ENCODE measurements around the gene MYO18A.
A peak's percentile ranks its signal among the peaks of the same experiment; 100 is the strongest.
"Not testable (repeated sequence)": the region's sequence is repeated elsewhere in the genome, so short reads cannot be mapped to it uniquely, and the experiment has no call there.

MYO18A gene, protein sequence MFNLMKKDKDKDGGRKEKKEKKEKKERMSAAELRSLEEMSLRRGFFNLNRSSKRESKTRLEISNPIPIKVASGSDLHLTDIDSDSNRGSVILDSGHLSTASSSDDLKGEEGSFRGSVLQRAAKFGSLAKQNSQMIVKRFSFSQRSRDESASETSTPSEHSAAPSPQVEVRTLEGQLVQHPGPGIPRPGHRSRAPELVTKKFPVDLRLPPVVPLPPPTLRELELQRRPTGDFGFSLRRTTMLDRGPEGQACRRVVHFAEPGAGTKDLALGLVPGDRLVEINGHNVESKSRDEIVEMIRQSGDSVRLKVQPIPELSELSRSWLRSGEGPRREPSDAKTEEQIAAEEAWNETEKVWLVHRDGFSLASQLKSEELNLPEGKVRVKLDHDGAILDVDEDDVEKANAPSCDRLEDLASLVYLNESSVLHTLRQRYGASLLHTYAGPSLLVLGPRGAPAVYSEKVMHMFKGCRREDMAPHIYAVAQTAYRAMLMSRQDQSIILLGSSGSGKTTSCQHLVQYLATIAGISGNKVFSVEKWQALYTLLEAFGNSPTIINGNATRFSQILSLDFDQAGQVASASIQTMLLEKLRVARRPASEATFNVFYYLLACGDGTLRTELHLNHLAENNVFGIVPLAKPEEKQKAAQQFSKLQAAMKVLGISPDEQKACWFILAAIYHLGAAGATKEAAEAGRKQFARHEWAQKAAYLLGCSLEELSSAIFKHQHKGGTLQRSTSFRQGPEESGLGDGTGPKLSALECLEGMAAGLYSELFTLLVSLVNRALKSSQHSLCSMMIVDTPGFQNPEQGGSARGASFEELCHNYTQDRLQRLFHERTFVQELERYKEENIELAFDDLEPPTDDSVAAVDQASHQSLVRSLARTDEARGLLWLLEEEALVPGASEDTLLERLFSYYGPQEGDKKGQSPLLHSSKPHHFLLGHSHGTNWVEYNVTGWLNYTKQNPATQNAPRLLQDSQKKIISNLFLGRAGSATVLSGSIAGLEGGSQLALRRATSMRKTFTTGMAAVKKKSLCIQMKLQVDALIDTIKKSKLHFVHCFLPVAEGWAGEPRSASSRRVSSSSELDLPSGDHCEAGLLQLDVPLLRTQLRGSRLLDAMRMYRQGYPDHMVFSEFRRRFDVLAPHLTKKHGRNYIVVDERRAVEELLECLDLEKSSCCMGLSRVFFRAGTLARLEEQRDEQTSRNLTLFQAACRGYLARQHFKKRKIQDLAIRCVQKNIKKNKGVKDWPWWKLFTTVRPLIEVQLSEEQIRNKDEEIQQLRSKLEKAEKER (N-terminal part only)

DNA sequence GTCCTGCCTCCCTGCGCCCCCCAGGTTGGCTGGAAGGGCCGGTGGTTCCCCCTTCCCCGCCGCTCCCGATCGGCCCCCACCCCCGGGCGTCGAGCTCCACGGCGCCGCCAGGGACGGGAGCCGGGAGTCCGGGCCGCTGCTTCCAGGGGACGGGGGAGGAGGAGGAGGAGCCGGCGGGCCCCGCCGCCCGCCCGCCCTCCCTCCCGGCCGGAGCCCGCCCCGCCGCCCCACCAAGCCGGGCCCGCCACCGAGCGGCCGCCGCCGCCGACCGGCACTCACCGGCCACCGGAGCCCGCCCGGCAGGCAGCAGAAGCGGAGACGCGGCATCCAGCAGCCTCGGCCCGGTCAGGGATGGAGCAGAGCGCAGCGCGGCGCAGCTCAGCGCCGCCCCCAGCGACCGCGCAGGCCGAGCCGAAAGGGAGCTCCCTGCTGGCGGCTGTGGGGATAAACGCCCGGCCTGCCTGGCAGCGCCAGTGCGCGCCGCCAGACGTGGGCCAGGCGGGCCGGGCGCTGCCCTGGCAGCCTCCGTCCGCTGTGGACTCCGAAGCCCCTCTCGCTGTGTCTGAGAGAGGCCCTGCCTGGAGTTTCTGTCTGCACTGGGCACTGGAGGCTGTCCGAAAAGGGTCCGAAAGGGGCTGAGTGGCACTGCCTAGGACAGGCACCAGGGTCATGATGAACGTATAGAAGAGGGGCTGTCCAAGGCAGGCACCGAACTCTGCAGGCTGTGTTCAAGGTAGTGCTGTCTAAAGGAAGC lies at the start of gene MYO18A:
TSS of gene MYO18A (minus strand) at position 365 of the 754 bp plus-strand sequence. CDS start 13,458 bp downstream, outside the sequence.
- peak; percentile 87 for DNase-seq (ENCODE audit: low spot score)

DNA sequence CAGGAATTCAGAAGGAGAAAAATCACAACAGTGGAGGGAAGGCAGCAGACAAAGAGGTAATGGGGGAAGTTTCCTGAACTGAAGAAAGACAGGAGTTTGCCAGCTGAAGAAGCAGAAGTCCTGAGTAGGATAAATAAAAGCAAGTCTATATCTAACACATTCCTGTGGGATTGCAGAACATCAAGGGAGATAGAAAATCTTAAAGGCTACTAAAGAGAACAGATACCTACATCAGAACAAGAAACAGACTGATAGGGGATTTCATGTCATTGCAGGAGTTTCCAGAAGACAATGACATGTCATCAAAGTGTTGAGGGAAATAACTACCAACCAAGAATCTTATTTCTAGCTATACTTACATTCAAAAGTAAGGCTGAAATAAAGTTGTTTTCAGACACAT lies 45.2 kb upstream of the MYO18A start:
- DNase-seq (ENCODE audit: low spot score), result no peak

DNA sequence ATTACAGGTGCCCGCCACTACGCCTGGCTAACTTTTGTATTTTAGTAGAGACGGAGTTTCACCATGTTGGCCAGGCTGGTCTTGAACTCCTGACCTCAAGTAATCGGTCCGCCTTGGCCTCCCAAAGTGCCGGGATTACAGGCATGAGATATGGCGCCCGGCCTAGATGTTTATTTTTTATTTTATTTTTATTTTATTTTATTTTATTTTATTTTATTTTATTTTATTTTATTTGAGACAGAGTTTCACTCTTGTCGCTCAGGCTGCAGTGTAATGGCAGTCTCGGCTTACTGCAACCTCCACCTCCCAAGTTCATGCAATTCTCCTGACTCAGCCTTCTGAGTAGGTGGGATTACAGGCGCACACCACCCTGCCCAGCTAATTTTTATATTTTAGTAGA lies 41.1 kb upstream of the MYO18A start:
- DNase-seq (ENCODE audit: low spot score), result not testable (repeated sequence)

DNA sequence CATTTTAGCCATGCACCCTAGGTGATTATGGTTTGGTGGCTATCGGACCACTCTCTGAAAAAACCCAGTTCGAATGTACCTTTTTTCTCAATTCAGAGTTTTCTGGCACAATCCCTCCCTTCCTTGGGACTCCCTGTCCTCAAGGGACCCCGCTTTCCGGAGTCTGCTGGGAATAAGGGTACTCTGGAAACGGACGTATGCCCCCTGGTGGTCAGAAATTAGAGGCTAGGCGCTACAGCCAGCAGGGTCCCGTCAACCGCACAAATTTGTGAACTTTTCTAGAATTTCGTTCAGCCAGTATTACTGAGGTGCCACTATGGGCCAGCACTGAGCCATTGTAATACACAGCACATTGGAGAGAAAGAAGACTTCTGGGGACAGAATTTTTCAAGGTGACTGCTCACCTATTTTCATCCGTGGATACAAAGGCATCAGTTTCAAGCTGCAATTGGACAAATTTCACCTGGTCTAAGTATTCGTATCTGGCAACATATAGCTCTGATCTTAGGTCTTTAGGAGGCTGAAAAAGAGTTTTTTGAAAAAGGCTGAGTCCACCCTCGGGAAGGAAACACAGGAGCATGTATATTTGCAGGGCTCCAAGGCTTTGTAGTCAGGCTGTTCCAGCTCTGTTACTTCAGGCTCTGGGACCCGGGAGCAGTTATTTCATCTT lies 39.3 kb upstream of the MYO18A start:
- DNase-seq (ENCODE audit: low spot score), result peak; percentile 81

DNA sequence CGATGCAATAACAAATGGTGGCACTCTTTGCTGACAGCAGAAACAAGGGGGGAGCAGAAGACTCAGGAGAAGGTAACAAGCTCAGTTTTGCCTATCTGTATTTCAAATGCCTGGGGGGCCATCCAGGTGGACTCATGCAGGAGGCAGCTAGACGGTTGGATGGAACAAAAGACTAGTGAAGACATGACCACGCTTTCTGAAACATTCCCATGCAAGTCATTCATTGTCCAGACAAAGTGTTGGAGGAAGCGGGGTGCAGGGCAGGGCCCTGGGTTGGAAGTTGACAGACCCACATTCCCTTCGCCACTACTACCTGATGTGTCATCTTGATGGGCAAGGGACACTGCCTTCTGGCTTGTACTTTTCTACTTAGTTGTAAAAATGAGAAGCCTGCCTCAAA lies 36.7 kb upstream of the MYO18A start:
- no peak for DNase-seq (ENCODE audit: low spot score)

DNA sequence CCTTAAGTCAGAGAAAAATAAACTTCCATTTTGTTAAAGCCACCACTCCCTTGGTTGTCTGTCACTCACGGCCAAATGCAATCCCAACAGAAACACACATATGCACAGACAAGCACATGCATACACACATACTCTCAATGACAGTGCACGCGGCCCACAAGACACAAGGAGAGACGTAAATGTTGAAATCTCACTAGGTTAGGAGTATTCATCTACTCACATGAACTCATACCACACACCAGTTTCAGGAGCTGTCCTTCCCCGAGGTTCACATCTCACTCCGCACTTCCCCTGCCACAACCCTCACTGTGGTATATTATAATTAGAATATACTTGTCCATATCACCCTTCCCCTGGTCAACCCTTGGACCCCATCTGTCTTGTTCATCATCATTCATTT lies 36.0 kb upstream of the MYO18A start:
- DNase-seq (ENCODE audit: low spot score), result no peak

DNA sequence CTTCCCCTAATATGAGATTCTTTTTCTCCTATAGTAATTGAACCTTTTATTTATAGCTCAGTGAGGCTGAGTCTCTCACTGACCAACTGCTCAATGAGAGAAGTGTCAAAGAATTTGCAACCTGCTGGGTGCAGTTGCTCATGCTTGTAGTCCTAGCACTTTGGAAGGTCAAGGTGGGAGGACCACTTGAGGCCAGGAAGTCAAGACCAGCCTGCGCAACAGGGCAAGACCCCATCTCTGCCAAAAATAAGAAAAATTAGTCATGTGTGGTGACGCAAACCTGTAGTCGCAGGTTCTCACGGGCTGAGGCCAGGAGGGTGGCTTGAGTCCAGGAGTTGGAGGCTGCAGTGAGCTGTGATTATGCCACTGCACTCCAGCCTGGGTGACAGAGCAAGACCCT lies 35.5 kb upstream of the MYO18A start:
- no peak for DNase-seq (ENCODE audit: low spot score)

DNA sequence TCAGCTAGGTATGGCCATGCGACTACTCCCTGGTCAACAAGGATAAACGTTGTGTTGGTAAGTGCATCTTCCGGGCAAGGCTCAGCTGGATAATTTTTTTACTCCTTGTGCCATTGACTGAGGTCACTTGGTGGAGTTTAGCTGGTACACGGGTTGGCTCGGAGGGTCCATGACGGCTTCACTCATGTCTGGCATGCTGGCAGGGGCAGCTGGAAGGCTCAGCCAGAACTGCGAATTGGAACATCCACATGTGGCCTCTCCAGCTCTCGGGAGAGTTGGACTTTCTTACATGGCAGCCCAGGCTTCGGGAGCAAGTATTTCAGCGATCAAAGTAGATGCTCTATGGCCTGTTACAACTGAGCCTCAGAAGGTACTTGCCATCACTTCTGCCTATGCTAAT lies 35.0 kb upstream of the MYO18A start:
- DNase-seq (ENCODE audit: low spot score), result no peak

DNA sequence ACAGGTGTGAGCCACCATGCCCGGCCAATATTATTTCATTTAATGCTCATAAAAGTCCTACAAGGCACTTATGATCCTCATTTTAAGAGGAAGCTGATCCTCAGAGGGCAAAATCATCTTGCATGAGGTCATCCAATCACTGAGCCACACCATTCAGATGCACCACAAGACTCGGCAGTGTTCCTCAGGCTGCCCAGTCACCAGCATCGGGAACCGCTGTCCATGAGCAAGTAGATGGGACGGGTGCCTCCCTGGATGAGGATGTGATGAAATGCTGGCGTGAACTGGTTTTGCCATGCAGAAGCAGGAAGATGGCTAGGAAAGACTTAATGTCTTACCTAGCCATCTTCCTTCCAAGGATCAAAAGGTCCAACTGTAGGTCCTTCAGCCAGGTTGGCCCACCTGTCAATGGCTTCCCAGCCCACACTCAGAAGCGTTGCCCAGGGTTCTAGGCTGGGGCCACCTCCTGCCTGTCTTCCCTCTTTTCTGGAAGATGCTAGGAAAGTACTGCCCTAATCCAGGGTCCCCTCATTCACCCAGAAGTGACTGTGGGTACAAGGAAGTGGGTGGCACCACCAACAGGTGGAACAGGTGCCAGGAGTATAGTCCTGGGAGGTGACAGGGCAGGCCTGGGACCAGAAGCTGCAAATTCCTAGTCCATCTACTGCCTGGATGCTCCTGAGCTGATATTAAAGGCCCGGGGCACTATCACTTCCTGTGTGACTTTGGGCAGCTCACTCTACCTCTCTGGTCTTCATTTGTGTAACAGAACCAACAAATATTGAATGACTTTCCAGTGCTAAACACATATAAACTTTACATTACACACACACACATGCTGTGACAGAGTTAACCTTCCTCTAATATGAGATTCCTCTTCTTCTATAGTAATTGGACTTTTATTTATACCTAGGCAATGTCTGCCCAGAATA lies 34.3 kb upstream of the MYO18A start:
- no peak for DNase-seq (ENCODE audit: low spot score)

DNA sequence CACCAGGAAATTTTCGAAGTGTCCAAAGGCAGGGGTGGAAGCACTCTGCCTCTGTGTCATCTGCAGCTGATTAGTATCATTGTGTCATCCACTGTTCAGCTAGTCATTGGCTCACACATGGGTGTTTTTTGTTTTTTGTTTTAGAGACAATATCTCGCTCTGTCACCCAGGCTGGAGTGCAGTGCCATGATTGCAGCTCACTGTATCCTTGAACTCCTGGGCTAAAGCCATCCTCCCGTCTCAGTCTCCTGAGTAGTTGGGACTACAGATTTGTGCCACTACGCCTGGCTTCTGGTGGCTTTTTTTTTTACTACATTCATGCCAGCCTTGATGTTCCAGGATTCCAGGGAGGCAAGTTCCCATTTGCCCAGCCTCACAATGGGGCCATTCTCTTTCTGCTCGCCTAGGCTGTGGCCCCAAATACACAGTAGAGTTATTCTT lies 32.5 kb upstream of the MYO18A start:
- no peak for DNase-seq (ENCODE audit: low spot score)

DNA sequence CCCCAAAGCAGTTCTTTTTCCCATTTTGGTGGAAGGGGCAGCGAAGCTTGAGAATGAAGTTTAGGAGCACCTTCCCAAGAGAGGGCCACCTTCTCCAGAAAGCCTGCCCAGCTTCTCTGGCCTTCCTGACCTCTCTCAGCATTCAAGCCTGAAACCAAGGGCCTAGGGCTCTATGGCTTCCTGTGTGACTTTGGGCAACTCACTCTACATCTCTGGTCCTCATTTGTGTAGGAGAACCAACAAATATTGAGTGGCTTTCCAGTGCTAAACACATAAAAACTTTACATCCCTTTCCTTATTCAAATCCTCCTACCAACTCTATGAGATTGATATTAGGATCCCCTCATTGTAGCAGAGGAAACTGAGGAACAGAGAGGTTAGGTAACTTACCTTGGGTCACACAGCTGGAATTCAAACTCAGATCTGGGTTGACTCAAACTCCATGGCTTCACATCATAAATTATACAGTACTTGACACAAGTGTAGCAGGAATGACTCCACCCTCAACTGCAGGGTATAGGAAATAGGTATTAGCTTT lies 32.0 kb upstream of the MYO18A start:
- no peak for DNase-seq (ENCODE audit: low spot score)

DNA sequence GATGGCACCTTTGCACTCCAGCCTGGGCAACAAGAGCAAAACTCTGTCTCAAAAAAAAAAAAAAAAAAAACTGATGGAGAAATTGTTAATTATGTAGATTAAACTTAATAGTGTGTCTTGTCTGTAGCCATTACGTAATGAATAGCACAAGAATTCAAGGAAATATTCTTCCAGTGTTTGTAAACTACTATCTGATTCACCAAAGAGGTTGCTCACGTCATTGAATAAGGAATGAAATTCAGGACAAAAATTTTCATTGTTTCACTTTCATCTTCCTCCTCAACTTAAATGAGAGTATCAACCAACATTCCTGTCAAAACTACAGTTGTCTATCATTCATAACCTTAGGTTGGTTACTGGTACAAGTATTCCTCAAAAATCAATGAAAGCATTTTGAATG lies 30.7 kb upstream of the MYO18A start:
- DNase-seq (ENCODE audit: low spot score), result no peak

DNA sequence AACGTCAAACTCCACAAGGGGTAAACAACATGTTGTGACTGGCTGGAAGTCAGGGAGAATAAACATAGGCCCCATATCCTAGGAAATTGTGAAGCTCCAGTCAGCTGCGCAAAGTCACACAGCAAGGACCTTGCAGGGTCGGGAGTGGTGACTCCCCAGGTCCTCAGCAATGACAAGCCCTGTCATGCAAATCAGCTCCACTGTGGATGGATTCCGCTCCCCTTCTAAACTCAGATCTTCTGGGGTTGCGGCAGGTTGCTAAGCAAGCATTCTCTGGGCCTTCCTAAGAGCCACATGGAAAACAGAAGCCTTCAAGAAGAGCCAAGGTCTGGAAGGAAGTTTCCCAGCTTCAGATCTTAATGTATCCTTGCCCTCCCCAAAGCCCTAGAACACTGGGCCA lies 28.9 kb upstream of the MYO18A start:
- DNase-seq (ENCODE audit: low spot score), result no peak

DNA sequence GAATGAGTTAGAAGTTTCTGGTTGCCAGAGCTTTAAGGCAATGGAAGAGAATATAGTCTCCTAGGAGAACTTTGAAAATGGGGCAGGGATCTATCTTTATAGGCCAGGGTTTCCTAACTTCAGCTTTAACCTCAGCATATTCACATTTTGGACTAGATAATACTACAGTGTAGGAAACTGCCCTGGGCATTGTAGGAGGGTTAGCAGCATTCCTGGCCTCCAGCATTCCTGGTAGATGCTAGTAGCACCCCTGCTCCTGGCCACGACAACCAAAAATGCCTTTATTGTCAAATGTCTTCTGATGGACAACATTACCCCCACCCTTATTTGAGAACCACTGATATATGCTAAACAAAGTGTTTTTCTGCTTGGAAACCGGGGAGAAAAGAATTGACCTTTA lies 27.8 kb upstream of the MYO18A start:
- DNase-seq (ENCODE audit: low spot score), result no peak

DNA sequence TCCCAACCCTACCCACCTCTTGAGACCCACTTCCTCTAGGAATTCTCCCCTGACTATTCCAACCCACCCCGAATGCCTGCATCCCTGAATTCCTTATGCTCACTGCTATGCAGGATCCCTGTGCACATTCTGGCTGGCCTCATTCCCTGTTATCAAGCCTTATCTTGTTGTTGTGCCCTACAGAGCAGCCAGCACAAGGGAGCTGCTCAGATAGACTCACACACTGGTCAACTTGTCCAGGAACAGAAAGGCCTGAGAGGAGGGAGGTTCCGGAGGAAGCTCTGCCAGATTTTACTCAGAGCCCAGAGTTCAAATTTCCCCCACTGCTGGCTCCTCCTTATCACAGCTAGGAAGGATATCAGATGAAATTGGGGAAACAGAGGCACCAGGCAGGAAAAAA lies 24.8 kb upstream of the MYO18A start:
- no peak for DNase-seq (ENCODE audit: low spot score)

DNA sequence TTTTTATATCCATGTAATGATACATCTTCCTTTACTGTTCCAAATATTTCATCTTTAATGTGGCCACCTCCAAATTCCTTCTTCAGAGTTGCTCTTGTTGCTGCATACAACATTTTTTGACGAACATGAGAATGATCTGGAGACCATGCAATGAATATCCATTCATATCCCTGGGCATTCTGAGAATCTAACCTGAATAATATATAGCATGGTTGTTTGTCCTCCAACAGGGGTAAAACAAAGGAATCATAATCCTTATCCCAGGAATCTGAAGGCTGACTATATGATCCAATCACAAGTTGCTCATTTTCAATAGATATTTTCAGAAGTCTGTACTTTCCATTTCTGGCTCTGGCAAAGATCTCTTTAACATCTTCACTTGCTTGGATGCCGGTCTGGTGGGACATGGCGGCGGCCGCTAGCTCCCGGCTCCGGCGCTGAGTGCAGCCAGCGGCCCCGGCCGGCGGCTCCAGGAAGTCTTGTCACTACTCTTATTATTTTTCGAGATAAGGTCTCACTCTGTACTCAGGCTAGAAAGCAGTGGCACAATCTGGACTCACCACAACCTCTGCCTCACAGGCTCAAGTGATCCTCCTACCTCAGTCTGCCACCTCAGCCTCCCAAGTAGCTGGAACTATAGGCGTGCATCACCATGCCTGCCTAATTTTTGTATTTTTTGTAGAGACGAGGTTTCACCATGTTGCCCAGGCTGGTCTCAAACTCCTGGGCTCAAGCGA lies 24.0 kb upstream of the MYO18A start:
- not testable (repeated sequence) for DNase-seq (ENCODE audit: low spot score)

DNA sequence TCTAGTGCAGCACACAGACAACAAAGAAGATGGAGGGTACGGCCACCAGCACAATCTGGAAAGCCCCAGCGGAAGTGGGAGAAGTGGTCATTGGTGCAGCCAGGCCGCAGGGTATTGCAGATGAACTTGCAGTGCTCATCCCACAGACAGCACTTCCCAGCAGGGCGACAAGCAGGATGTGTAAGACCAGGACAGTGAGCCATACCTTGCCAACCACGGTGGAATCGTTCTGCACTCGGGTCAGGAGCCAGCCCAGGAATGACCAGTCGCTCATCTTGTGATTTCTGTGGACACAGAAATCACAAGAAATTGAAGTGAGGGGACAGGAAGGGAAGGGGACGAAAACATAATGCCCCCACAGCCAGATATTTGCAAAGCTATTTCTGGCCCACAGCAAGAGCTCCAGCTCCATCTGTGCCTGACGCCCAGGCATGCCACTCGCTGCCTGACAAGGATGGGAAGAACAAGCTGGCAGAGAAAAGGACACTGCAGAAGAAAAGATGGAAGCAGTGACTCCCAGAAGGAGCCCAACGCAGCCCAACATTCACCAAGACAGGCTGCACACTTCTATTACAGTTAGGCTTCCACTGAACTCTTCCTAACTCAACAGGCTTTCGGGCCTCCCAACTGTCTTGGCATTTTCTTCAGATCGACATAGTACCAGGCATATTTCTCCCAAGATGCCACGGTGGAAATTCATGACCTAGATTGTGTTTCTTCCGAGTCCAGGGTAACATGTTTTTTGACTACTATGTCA lies 17.5 kb upstream of the MYO18A start:
- DNase-seq (ENCODE audit: low spot score), result no peak

Measured in hepatic stellate cell (primary cell).